Activated naive CD4-positive, alpha-beta T cell (primary cell): Measurements from ENCODE around the gene INPP5B.

ENCODE experiments used
- DNase-seq, 4 experiments: peaks; one replicate each; lab custom pipeline; 2025; lab: John Stamatoyannopoulos, UW

INPP5B gene

DNA sequence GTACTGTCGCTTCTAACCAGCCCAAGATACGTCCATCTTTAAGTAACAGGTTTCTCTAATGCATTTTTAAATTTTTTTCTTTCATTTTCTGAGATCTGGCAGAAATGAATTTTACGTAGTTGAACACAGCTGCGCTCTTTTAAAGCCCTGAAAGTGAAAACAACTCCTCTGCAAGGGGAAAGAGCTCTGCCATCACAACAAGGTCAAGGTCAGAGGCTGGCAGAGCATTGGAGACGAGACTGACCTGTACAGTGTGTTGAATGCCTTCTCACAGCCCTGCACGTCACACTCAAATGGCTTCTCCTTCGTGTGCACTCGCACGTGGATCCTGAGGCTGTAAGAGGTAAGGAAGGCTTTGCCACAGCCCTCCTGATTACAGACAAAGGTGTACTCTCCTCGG is 107.2 kb downstream of the INPP5B start:
- DNase-seq = no peak

- DNase-seq = no peak
These were observed 110.1 kb downstream of the INPP5B start for GRCh38 chr1:37836788-37837187.

- no peak for DNase-seq
These were observed 115.0 kb downstream of the INPP5B start for GRCh38 chr1:37831809-37832208.

- no peak for DNase-seq
These were observed 115.7 kb downstream of the INPP5B start for GRCh38 chr1:37831109-37831508.

GRCh38 chr1:37828410-37829074 is 118.3 kb downstream of the INPP5B start:
- no peak for DNase-seq

DNA sequence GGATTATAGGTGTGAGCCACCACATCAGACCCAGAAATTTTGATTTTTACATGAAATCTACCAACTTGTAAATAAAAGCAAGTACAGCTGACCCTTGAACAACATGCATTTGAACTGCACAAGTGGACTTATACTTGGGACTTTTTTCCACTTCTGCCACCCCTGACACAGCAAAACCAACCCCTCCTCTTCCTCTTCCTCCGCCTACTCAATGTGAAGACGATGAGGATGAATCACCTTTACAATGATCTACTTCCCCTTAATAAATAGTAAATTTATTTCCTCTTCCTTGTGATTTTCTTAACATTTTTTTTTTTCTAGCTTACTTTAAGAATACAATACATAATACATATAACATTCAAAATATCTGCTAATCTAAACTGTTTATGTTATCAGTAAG is 121.3 kb downstream of the INPP5B start:
- DNase-seq = no peak

GRCh38 chr1:37824001-37824400 is 122.9 kb downstream of the INPP5B start:
- no peak for DNase-seq

DNA sequence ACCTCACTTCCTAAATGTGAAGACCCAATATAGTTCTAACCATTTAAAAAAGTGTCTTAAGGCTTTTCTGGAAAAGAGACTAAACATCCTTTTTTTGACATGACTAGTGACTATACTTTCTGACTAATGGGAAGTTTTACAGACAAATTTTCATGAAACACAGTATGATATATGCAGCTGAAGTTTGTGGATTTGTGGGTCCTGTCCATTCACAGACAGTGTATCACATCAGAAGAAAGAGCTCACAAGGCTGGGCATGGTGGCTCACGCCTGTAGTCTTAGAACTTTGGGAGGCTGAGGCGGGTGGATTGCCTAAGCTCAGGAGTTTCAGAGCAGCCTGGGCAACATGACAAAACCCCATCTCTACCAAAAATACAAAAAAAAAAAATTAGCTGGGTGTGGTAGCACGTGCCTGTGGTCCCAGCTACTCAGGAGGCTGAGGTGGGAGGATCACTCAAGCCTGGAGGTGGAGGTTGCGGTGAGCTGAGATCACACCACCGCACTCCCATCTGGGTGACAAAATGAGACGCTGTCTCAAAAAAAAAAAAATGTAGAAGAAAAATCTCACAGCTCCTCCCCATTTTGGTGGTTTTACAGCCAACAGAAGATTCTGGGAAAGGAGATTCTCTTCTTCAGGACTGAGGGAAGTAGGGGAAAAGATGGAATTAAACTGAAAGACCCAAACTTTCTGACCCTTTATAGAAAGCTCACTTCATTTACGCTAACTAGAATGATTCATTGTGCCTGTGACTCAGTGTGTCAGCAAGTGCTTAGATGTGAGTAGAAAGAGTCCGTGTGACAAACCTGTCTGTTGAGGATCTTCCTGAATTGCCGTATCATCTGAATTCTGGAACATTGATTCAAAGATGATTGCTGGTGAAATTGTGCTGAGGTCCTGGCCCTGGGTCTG is 123.7 kb downstream of the INPP5B start:
- no peak for DNase-seq

DNA sequence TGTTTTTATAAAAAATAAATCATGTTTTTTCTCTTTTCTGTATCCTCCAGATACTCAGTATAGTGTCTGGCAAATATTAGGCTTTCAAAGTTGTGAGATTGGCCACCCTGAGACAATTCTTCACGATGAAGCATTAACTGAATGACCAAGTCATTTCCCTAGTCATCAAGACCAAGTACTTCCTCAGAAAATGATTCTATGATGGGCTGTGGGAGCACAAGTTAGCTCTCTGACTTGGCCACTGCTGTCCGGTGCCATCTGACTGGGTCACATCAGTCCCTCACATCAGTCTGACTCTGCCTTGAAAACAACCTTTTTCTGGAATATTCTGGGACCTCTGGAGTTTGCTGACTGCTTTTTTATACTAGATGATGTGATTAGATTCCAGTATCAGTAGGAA is 125.4 kb downstream of the INPP5B start:
- DNase-seq = no peak

DNA sequence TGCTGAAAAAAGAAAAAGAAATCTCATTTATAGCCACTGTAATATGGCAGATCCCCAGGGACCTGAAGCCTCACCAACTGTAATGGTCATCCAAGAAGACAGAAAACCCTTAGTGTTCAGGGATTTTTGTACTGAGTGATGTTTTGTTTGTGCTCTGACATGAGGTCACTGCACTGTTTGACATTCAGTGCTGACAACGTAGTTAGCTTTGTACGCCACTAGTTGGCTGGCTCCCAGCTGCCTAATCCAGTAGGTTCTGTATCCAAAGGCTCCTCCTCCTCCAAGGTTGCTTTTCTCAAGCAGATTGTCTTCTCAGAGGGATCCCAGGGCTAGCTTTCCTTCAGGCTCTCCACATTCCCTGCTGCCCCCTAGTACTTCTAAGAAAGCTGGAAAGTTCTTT is 129.4 kb downstream of the INPP5B start:
- DNase-seq = no peak

- no peak for DNase-seq
These were observed 132.6 kb downstream of the INPP5B start for GRCh38 chr1:37814252-37814651.

- DNase-seq = no peak
These were observed 133.2 kb downstream of the INPP5B start for GRCh38 chr1:37813529-37814145.

DNA sequence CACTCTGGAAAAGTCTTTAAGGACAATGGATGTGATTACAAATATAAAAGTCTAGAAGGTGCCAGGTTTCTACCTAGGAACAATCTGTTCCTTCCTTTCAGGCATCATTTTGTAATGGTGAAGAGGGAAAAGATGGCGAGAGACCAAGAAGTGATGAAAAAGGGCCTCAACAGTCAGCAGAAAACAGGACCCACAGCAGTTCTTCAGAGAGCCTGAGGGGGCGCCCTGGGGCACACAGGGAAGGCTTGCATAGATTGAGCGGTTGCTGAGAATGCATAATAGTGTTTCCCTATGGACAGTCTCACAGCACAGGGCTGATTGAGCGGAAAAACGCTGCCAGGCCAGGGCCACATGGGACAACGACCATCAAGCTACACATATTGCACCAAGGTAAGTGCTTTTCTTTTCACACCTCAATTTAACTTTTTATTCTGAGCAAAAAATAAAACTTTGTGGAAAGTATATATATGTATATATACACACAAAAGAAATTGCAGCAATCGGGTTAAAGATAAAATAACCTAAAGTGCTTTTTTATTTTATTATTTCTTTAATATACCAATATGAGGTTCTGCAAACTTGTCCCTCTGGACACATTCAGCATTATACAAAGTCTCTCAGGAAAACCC is 135.7 kb downstream of the INPP5B start:
- peak in 3 of 4 experiments; percentile 28 to 46 (median 41) for DNase-seq
